Measurements from ENCODE around the gene ABLIM1.

Gene ABLIM1

GRCh38 chr10:114427124-114427852 lies 230.8 kb downstream of the ABLIM1 start:
- Histone ChIP-seq H3K4me2 (ENCODE audit: low read length) (no peak overlapping the region), H3K27me3 (ENCODE audit: low read depth, low read length) (no peaks in the 10 kb centered on the region), H3K27ac (ENCODE audit: low read length) (no peak overlapping the region), H3K4me3 (ENCODE audit: low read length) (no peak overlapping the region), H3K9me3 (ENCODE audit: insufficient read depth, low read length) (no peaks in the 10 kb centered on the region), H3K4me1 (ENCODE audit: low read length) (no peaks in the 10 kb centered on the region), H3K36me3 (replicated peaks; ENCODE audit: low read depth, low read length) (no peaks in the 10 kb centered on the region), H3K9ac (ENCODE audit: low read length) (no peak overlapping the region), H2AFZ (ENCODE audit: low read depth, low read length) (no peak overlapping the region), H3K79me2 (ENCODE audit: low read length) (no peaks in the 10 kb centered on the region), H4K20me1 (ENCODE audit: insufficient read depth, low read length) (no peaks in the 10 kb centered on the region)
- no peak for TF ChIP-seq EZH2phosphoT487 (IDR thresholded peaks at IDR 0.05; ENCODE audit: low read depth)
- TF ChIP-seq, protein P1, sequence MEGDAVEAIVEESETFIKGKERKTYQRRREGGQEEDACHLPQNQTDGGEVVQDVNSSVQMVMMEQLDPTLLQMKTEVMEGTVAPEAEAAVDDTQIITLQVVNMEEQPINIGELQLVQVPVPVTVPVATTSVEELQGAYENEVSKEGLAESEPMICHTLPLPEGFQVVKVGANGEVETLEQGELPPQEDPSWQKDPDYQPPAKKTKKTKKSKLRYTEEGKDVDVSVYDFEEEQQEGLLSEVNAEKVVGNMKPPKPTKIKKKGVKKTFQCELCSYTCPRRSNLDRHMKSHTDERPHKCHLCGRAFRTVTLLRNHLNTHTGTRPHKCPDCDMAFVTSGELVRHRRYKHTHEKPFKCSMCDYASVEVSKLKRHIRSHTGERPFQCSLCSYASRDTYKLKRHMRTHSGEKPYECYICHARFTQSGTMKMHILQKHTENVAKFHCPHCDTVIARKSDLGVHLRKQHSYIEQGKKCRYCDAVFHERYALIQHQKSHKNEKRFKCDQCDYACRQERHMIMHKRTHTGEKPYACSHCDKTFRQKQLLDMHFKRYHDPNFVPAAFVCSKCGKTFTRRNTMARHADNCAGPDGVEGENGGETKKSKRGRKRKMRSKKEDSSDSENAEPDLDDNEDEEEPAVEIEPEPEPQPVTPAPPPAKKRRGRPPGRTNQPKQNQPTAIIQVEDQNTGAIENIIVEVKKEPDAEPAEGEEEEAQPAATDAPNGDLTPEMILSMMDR (IDR thresholded peaks at IDR 0.05; ENCODE audit: low read depth, low read length) = no peak

GRCh38 chr10:114426476-114426875 lies 231.6 kb downstream of the ABLIM1 start:
- Histone ChIP-seq H3K79me2 (ENCODE audit: low read length) (no peaks in the 10 kb centered on the region), H3K9me3 (ENCODE audit: insufficient read depth, low read length) (no peaks in the 10 kb centered on the region), H3K4me3 (ENCODE audit: low read length) (no peak overlapping the region), H3K4me1 (ENCODE audit: low read length) (no peaks in the 10 kb centered on the region), H3K27me3 (ENCODE audit: low read depth, low read length) (no peaks in the 10 kb centered on the region), H4K20me1 (ENCODE audit: insufficient read depth, low read length) (no peaks in the 10 kb centered on the region), H3K27ac (ENCODE audit: low read length) (no peak overlapping the region), H3K4me2 (ENCODE audit: low read length) (no peak overlapping the region), H2AFZ (ENCODE audit: low read depth, low read length) (no peak overlapping the region), H3K36me3 (replicated peaks; ENCODE audit: low read depth, low read length) (no peaks in the 10 kb centered on the region), H3K9ac (ENCODE audit: low read length) (no peak overlapping the region)
- TF ChIP-seq, protein P1 (IDR thresholded peaks at IDR 0.05; ENCODE audit: low read depth, low read length) = no peak
- no peak for TF ChIP-seq EZH2phosphoT487 (IDR thresholded peaks at IDR 0.05; ENCODE audit: low read depth)

- Histone ChIP-seq H3K27ac (ENCODE audit: low read length) (no peak overlapping the region), H3K4me2 (ENCODE audit: low read length) (no peak overlapping the region), H4K20me1 (ENCODE audit: insufficient read depth, low read length) (no peaks in the 10 kb centered on the region), H3K9me3 (ENCODE audit: insufficient read depth, low read length) (no peaks in the 10 kb centered on the region), H3K36me3 (replicated peaks; ENCODE audit: low read depth, low read length) (no peaks in the 10 kb centered on the region), H3K4me1 (ENCODE audit: low read length) (no peaks in the 10 kb centered on the region), H3K27me3 (ENCODE audit: low read depth, low read length) (peaks cover 8% of the 10 kb centered on the region; the same call in 1 of the 2 replicates), H3K4me3 (ENCODE audit: low read length) (no peak overlapping the region), H3K79me2 (ENCODE audit: low read length) (no peaks in the 10 kb centered on the region), H3K9ac (ENCODE audit: low read length) (no peak overlapping the region), H2AFZ (ENCODE audit: low read depth, low read length) (no peak overlapping the region)
- no peak for TF ChIP-seq EZH2phosphoT487 (IDR thresholded peaks at IDR 0.05; ENCODE audit: low read depth)
- TF ChIP-seq, protein P1 (IDR thresholded peaks at IDR 0.05; ENCODE audit: low read depth, low read length) = no peak
Measured at GRCh38 chr10:114420811-114421485, 237.1 kb downstream of the ABLIM1 start.

DNA sequence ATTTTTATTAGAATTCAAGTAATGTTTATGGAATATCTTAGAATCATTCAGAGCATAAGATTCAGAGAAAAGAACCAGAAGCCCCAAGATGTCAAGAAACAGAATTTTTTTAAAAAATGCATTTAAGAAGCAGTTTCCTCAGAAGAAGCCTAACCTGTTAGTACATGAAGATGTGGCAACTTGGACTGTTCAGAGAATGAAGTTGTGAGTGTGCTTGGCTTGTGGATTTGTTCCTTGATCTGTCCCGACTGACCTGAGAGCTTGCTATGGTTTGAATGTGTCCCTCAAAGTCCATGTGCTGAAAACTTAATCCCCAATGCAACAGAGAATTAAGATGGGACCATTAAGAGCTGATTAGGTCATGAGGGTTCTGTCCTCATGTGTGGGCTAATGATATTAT lies 240.0 kb downstream of the ABLIM1 start:
- Histone ChIP-seq H2AFZ (ENCODE audit: low read depth, low read length) (no peak overlapping the region), H3K9ac (ENCODE audit: low read length) (no peak overlapping the region), H3K27me3 (ENCODE audit: low read depth, low read length) (peaks cover 8% of the 10 kb centered on the region; the same call in 1 of the 2 replicates), H3K27ac (ENCODE audit: low read length) (no peak overlapping the region), H3K9me3 (ENCODE audit: insufficient read depth, low read length) (no peaks in the 10 kb centered on the region), H3K36me3 (replicated peaks; ENCODE audit: low read depth, low read length) (no peaks in the 10 kb centered on the region), H3K4me3 (ENCODE audit: low read length) (no peak overlapping the region), H4K20me1 (ENCODE audit: insufficient read depth, low read length) (no peaks in the 10 kb centered on the region), H3K4me2 (ENCODE audit: low read length) (no peak overlapping the region), H3K79me2 (ENCODE audit: low read length) (no peaks in the 10 kb centered on the region), H3K4me1 (ENCODE audit: low read length) (no peaks in the 10 kb centered on the region)
- TF ChIP-seq, protein P1 (IDR thresholded peaks at IDR 0.05; ENCODE audit: low read depth, low read length) = no peak
- no peak for TF ChIP-seq EZH2phosphoT487 (IDR thresholded peaks at IDR 0.05; ENCODE audit: low read depth)
